Fibroblast of upper back skin (primary cell): ENCODE data around the gene PCDHGA4.
"Not testable (repeated sequence)": the region's sequence is repeated elsewhere in the genome, so short reads cannot be mapped to it uniquely, and the experiment has no call there.

Experiments
- DNase-seq: peaks from one replicate; pipeline ENCODE4 v3.0.0-alpha.2; 2013

The PCDHGA4 gene

GRCh38 chr5:141349917-141350619 lies 4.8 kb upstream of the PCDHGA4 start, which contains the start of gene PCDHGB1:
PCDHGB1 (plus strand) TSS chr5:141350099; CDS start chr5:141350261, 162 bp downstream.
- DNase-seq: peak; percentile 55

- DNase-seq: no peak
Observed at GRCh38 chr5:141351591-141351990, 3.2 kb upstream of the PCDHGA4 start.

- DNase-seq: no peak
Observed at GRCh38 chr5:141355641-141356040, 820 bp downstream of the PCDHGA4 start.

GRCh38 chr5:141356133-141356532 lies 1.3 kb downstream of the PCDHGA4 start:
- no peak for DNase-seq

- DNase-seq: no peak
Observed at GRCh38 chr5:141356950-141357349, 2.1 kb downstream of the PCDHGA4 start.

GRCh38 chr5:141359790-141360426 lies 5.1 kb downstream of the PCDHGA4 start, which contains the start of gene PCDHGB2:
PCDHGB2 (plus strand) TSS chr5:141359994; CDS start chr5:141360136, 142 bp downstream.
- DNase-seq: peak; percentile 41

GRCh38 chr5:141360685-141361084 lies 5.9 kb downstream of the PCDHGA4 start:
- no peak for DNase-seq

- DNase-seq: no peak
Observed at GRCh38 chr5:141362719-141363118, 7.9 kb downstream of the PCDHGA4 start.

- peak; percentile 28 for DNase-seq
Observed at GRCh38 chr5:141363952-141364660, 9.3 kb downstream of the PCDHGA4 start, which contains the start of gene PCDHGA5. PCDHGA5 (plus strand) TSS chr5:141364162; CDS start chr5:141364331, 169 bp downstream.

GRCh38 chr5:141366016-141366896 lies 11.4 kb downstream of the PCDHGA4 start:
- DNase-seq: no peak

GRCh38 chr5:141369994-141370848 lies 15.4 kb downstream of the PCDHGA4 start, which contains the start of gene PCDHGB3:
PCDHGB3 (plus strand) TSS chr5:141370242; CDS start chr5:141370395, 153 bp downstream.
- peak; percentile 64 for DNase-seq

GRCh38 chr5:141371572-141372475 lies 17.0 kb downstream of the PCDHGA4 start:
- DNase-seq: no peak

- DNase-seq: peak; percentile 38
Observed at GRCh38 chr5:141373673-141374317, 19.0 kb downstream of the PCDHGA4 start, which contains the start of gene PCDHGA6. PCDHGA6 (plus strand) TSS chr5:141373891; CDS start chr5:141374084, 193 bp downstream.

GRCh38 chr5:141374627-141375026 lies 19.8 kb downstream of the PCDHGA4 start:
- no peak for DNase-seq

GRCh38 chr5:141375444-141376155 lies 20.8 kb downstream of the PCDHGA4 start:
- not testable (repeated sequence) for DNase-seq

- DNase-seq: peak; percentile 44
Observed at GRCh38 chr5:141382469-141383294, 27.9 kb downstream of the PCDHGA4 start, which contains the start of gene PCDHGA7. PCDHGA7 (plus strand) TSS chr5:141382742; CDS start chr5:141382900, 158 bp downstream.

- no peak for DNase-seq
Observed at GRCh38 chr5:141383345-141383744, 28.5 kb downstream of the PCDHGA4 start.
